ENCODE data around the gene ANKRD50.

- TF ChIP-seq POLR2A (IDR thresholded peaks at IDR 0.05) = no peak
- no peak for TF ChIP-seq CTCF (IDR thresholded peaks at IDR 0.05)
Observed at GRCh38 chr4:124635331-124635730, 77.2 kb downstream of the ANKRD50 start.

All from right lobe of liver (tissue), 4 donors.